Thoracic aorta (tissue), 2 donors: ENCODE data around the gene IYD. TPM values are rescaled to one million over a fixed set of nuclear protein-coding genes. Genes with fewer than 3 reads are reported as not detected.

ENCODE experiments used
- ATAC-seq: fragments of 150-250 bp; one replicate; pipeline ENCODE4 v1.8.0; 2017; ENCODE audit warnings: low read depth; ENCODE audit not compliant: insufficient number of reproducible peaks, low FRiP score
- DNase-seq: peaks from one replicate; pipeline ENCODE4 v3.0.0-alpha.2; 2020; ENCODE audit warnings: low spot score
- H3K27ac ChIP-seq, 2 donors: fragments of 200-600 bp; sonication (generic); 1 replicate in 1 of 2; 2 replicates in 1 of 2; pipeline ENCODE4 v1.5.1; 2016; ENCODE audit warnings: mild to moderate bottlenecking in 2 of 2, moderate library complexity in 2 of 2
- H3K27me3 ChIP-seq: fragments of 200-600 bp; sonication (generic); replicated peaks from 2 replicates; pipeline ENCODE4 v1.6.0; 2016; ENCODE audit warnings: mild to moderate bottlenecking; ENCODE audit not compliant: insufficient read depth
- H3K36me3 ChIP-seq: fragments of 200-600 bp; sonication (generic); one replicate; pipeline ENCODE4 v1.5.1; 2016
- H3K4me1 ChIP-seq, 2 donors: fragments of 200-600 bp; sonication (generic); 1 replicate in 1 of 2; 2 replicates in 1 of 2; pipeline versions ENCODE4 v1.5.1 to v1.6.0; 2016; ENCODE audit warnings: low read depth in 2 of 2, mild to moderate bottlenecking in 1 of 2; ENCODE audit not compliant: control insufficient read depth in 1 of 2
- H3K4me3 ChIP-seq: fragments of 200-600 bp; sonication (generic); 2 replicates; pipeline ENCODE4 v1.5.1; 2016; ENCODE audit warnings: mild to moderate bottlenecking
- H3K9me3 ChIP-seq: fragments of 200-600 bp; sonication (generic); 2 replicates; pipeline ENCODE4 v1.5.1; 2016
- CTCF ChIP-seq: fragments of 200-600 bp; sonication (generic); IDR thresholded peaks from one replicate; pipeline ENCODE4 v1.5.1; 2019; ENCODE audit warnings: antibody characterized with exemption
- total RNA-seq, 2 donors: library from RNA; depleted of rRNA; stranded (reverse); fragments of >200 nt; gene quantifications; one replicate each; pipeline versions ENCODE4 v1.1.0 to v1.2.3, GENCODE V29; 2016

IYD gene
- total RNA-seq, 2 donors from 2014 or later, result 0.27 to 2.3 TPM

- no peak overlapping the region for H3K4me3 ChIP-seq
- no peaks in the 10 kb centered on the region for H3K36me3 ChIP-seq
- no peak for TF ChIP-seq CTCF
- H3K9me3 ChIP-seq, result no peaks in the 10 kb centered on the region
- no peaks in the 10 kb centered on the region for H3K27me3 ChIP-seq
- no peak for DNase-seq
- H3K4me1 ChIP-seq, result no peaks in the 10 kb centered on the region
- ATAC-seq, result no peak
- H3K27ac ChIP-seq, result no peak overlapping the region
These were observed 13.4 kb downstream of the IYD start for GRCh38 chr6:150382171-150382570.

- H3K9me3 ChIP-seq, result no peaks in the 10 kb centered on the region
- TF ChIP-seq CTCF, result no peak
- H3K27me3 ChIP-seq, result no peaks in the 10 kb centered on the region
- ATAC-seq (no peak), DNase-seq (no peak)
- no peak overlapping the region for H3K4me3 ChIP-seq
- H3K36me3 ChIP-seq, result no peaks in the 10 kb centered on the region
- no peaks in the 10 kb centered on the region for H3K4me1 ChIP-seq
- H3K27ac ChIP-seq, result no peak overlapping the region
These were observed 22.6 kb downstream of the IYD start for GRCh38 chr6:150391414-150391813.

GRCh38 chr6:150391890-150392289 lies 23.1 kb downstream of the IYD start:
- H3K27me3 ChIP-seq, result no peaks in the 10 kb centered on the region
- no peak for TF ChIP-seq CTCF
- no peak for ATAC-seq

GRCh38 chr6:150392452-150393220 lies 23.8 kb downstream of the IYD start:
- Histone ChIP-seq H3K9me3 (no peaks in the 10 kb centered on the region), H3K27ac (no peak overlapping the region), H3K36me3 (no peaks in the 10 kb centered on the region), H3K27me3 (no peaks in the 10 kb centered on the region), H3K4me1 (no peaks in the 10 kb centered on the region), H3K4me3 (no peak overlapping the region)
- DNase-seq (no peak), ATAC-seq (no peak)
- no peak for TF ChIP-seq CTCF

More at GRCh38 chr6:150391890-150392289, 23.1 kb downstream of the IYD start:
- H3K4me1 ChIP-seq, result no peaks in the 10 kb centered on the region
- H3K27ac ChIP-seq, result no peak overlapping the region
- no peaks in the 10 kb centered on the region for H3K36me3 ChIP-seq
- no peak for DNase-seq
- H3K9me3 ChIP-seq, result no peaks in the 10 kb centered on the region
- H3K4me3 ChIP-seq, result no peak overlapping the region

GRCh38 chr6:150394053-150394898 lies 25.5 kb downstream of the IYD start:
- no peak for TF ChIP-seq CTCF
- H3K9me3 ChIP-seq, result no peaks in the 10 kb centered on the region
- H3K4me1 ChIP-seq, result no peaks in the 10 kb centered on the region
- no peak overlapping the region for H3K4me3 ChIP-seq
- no peak overlapping the region for H3K27ac ChIP-seq
- no peaks in the 10 kb centered on the region for H3K27me3 ChIP-seq
- ATAC-seq, result no peak
- H3K36me3 ChIP-seq, result no peaks in the 10 kb centered on the region
- no peak for DNase-seq
